OCI-LY7 (cell line): ENCODE measurements around the gene MVB12B.

Experiments used
- EZH2phosphoT487 ChIP-seq: fragments of 200-600 bp; sonication (generic); IDR thresholded peaks from 2 replicates; pipeline ENCODE4 v1.6.1; 2018; ENCODE audit warnings: low read depth, borderline replicate concordance, mild to moderate bottlenecking, mixed run types, antibody characterized with exemption, low read length, moderate library complexity, mixed read lengths
- TF ChIP-seq, protein P1 (sequence below): fragments of 200-600 bp; sonication (generic); conservative IDR thresholded peaks from 2 replicates; pipeline ENCODE4 v1.5.1; 2014; ENCODE audit warnings: mild to moderate bottlenecking, antibody characterized with exemption, low read length, moderate library complexity, mixed read lengths

GRCh38 chr9:126337729-126338372, 11.2 kb downstream of the MVB12B start:
- TF ChIP-seq, protein P1, sequence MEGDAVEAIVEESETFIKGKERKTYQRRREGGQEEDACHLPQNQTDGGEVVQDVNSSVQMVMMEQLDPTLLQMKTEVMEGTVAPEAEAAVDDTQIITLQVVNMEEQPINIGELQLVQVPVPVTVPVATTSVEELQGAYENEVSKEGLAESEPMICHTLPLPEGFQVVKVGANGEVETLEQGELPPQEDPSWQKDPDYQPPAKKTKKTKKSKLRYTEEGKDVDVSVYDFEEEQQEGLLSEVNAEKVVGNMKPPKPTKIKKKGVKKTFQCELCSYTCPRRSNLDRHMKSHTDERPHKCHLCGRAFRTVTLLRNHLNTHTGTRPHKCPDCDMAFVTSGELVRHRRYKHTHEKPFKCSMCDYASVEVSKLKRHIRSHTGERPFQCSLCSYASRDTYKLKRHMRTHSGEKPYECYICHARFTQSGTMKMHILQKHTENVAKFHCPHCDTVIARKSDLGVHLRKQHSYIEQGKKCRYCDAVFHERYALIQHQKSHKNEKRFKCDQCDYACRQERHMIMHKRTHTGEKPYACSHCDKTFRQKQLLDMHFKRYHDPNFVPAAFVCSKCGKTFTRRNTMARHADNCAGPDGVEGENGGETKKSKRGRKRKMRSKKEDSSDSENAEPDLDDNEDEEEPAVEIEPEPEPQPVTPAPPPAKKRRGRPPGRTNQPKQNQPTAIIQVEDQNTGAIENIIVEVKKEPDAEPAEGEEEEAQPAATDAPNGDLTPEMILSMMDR: no peak
- TF ChIP-seq EZH2phosphoT487: no peak
